ENCODE measurements around the gene CACNA1I. TPM values are rescaled to one million over a fixed set of nuclear protein-coding genes. Genes with fewer than 3 reads are reported as not detected.

CACNA1I gene
- total and polyA plus RNA-seq, 9 donors: 0.04 to 0.14 (median 0.09) TPM

DNA sequence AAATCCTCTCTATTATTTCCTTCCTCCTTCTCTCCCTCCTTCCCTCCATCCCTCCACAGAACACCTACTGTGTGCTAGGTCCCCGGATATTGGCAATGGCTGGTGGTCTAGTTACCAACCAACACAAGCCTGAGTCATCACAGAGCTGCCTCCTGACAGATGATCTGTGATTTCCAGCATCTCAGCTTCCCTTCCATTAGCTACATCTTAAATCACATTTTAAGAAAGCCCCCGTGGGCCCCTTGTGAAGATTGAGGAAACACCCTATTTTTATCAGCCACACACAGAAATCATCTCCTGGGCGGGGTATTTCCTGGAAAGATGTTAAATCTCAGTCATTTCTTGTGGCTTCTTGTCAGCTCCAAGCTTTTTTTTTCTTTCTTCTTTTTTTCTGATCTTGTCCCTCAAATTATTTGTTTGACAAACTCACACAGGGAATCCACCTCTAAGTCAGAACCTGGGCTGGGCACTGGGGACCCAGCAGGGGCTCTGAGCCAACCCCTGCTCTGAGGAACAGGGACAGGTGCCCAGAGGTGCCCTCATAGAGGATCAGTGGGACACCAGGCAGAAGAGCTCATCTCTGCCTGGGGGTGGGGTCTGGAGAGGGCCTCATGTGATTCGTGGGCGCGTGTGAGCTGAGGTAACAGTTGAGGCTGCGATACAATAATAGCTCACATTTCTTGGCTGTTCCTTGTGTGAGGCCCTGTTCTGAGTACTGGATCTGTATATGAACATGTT, 42.4 kb downstream of the CACNA1I start:
- 89% methylated on average over 1 of the region's 7 CpGs for WGBS (ENCODE audit: insufficient coverage)
- no peaks in the 10 kb centered on the region for H3K36me3 ChIP-seq (ENCODE audit: control insufficient read depth, insufficient read depth, low read length)
- H3K27me3 ChIP-seq (ENCODE audit: control insufficient read depth, insufficient read depth, low read length): peaks cover 22% of the 10 kb centered on the region
- no peak overlapping the region for H3K4me3 ChIP-seq (ENCODE audit: low read length)
- H3K4me1 ChIP-seq (ENCODE audit: control insufficient read depth, insufficient read depth, low read length): peaks cover 7% of the 10 kb centered on the region
- peak overlapping the region; percentile 38 for H3K27ac ChIP-seq (ENCODE audit: low read length)
- peak; percentile 69 for DNase-seq
- peaks cover 3% of the 10 kb centered on the region for H3K9me3 ChIP-seq (replicated peaks; ENCODE audit: control insufficient read depth, low read depth, low read length)

DNA sequence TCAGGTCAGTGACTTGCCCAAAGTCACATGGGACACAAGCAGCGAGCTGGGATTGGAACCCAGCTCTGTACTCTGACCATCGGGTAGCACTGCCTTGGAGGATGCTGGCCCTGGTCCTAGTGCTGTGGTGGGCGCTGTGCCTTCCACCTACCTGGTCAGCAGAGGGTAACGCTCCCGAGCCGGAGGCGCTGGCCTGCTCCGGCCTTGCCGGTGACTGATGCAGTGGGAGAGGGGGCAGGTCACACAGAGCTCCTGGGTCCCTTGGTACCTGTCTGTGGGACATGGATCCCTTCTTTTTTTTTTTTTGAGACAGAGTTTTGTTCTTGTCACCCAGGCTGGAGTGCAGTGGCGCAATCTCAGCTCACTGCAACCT, 43.0 kb downstream of the CACNA1I start:
- Histone ChIP-seq H3K36me3 (ENCODE audit: control insufficient read depth, insufficient read depth, low read length) (no peaks in the 10 kb centered on the region), H3K27me3 (ENCODE audit: control insufficient read depth, insufficient read depth, low read length) (peaks cover 25% of the 10 kb centered on the region), H3K27ac (ENCODE audit: low read length) (no peak overlapping the region), H3K4me1 (ENCODE audit: control insufficient read depth, insufficient read depth, low read length) (peaks cover 7% of the 10 kb centered on the region), H3K9me3 (replicated peaks; ENCODE audit: control insufficient read depth, low read depth, low read length) (peaks cover 3% of the 10 kb centered on the region), H3K4me3 (ENCODE audit: low read length) (no peak overlapping the region)
- DNase-seq: no peak
- WGBS (ENCODE audit: insufficient coverage): 63% methylated on average over 4 of the region's 10 CpGs

DNA sequence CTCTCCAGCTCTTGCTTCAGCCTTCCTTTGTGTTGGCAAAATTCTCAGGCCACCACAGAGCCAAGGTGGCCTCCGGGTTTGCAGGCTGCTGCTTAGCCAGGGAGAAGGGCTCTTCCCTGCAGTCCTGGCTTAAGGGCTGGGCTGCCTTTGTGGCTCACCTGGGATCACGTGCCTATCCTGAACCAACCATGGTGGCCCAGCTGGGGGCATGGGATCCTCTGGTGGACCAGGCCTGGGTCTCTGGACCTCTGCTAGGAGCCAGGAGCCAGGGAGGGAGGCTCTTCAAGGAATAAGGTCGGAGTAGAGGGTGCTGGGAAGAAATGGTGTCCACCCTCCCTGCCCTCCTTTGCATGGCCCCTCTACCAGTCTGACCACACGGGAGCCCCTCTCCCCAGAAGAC, 43.9 kb downstream of the CACNA1I start:
- H3K27me3 ChIP-seq (ENCODE audit: control insufficient read depth, insufficient read depth, low read length): peaks cover 22% of the 10 kb centered on the region
- DNase-seq: no peak
- H3K4me1 ChIP-seq (ENCODE audit: control insufficient read depth, insufficient read depth, low read length): peaks cover 7% of the 10 kb centered on the region
- WGBS (ENCODE audit: insufficient coverage): 46% methylated on average over 2 of the region's 4 CpGs
- H3K36me3 ChIP-seq (ENCODE audit: control insufficient read depth, insufficient read depth, low read length): no peaks in the 10 kb centered on the region
- H3K4me3 ChIP-seq (ENCODE audit: low read length): no peak overlapping the region
- H3K9me3 ChIP-seq (replicated peaks; ENCODE audit: control insufficient read depth, low read depth, low read length): peaks cover 3% of the 10 kb centered on the region
- no peak overlapping the region for H3K27ac ChIP-seq (ENCODE audit: low read length)

DNA sequence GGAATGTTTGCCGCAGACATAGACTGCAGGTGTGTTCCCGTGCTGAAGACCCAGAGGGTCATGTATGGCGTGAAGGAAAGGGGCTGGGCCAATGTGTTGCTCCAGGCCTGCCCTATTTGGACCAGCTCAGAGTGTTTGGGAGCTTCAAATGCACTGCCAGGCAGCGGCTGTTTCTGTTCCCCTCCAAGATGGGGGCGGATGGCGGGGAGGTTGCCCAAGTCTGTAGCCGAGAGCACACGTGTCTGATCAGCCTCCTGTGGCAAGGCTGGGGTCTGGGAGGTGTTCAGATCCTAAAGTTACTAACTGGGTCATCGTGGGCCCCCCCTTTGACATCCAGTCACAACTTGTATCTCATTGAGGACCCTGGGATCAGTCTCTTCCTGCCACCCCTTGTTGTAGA, 45.5 kb downstream of the CACNA1I start:
- peaks cover 3% of the 10 kb centered on the region for H3K9me3 ChIP-seq (replicated peaks; ENCODE audit: control insufficient read depth, low read depth, low read length)
- H3K36me3 ChIP-seq (ENCODE audit: control insufficient read depth, insufficient read depth, low read length): no peaks in the 10 kb centered on the region
- 63% methylated on average over 7 of the region's 9 CpGs for WGBS (ENCODE audit: insufficient coverage)
- DNase-seq: no peak
- H3K27me3 ChIP-seq (ENCODE audit: control insufficient read depth, insufficient read depth, low read length): peaks cover 16% of the 10 kb centered on the region
- H3K27ac ChIP-seq (ENCODE audit: low read length): no peak overlapping the region
- no peak overlapping the region for H3K4me3 ChIP-seq (ENCODE audit: low read length)
- H3K4me1 ChIP-seq (ENCODE audit: control insufficient read depth, insufficient read depth, low read length): peaks cover 7% of the 10 kb centered on the region

DNA sequence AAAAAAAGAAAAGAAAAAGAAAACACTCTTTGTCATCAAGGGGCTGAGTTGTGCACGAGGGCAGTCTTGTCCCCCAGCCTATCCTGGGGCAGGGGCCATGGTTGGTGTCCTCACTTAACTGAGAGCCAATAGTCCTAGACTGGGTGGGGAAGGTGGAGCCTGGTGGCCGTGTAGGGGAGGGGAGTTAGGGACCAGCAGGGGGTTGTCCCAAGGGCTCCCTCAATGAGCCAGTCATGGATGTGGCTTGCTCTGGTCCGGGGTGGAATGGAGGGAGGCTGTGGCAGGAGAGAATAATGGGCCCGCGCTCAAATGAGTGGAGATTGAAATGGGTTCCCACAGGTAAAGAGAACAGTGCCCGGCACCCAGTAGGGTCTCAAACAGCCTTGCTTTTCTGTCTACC, 46.2 kb downstream of the CACNA1I start:
- Histone ChIP-seq H3K4me1 (ENCODE audit: control insufficient read depth, insufficient read depth, low read length) (peaks cover 7% of the 10 kb centered on the region), H3K27me3 (ENCODE audit: control insufficient read depth, insufficient read depth, low read length) (peaks cover 16% of the 10 kb centered on the region), H3K4me3 (ENCODE audit: low read length) (no peak overlapping the region), H3K36me3 (ENCODE audit: control insufficient read depth, insufficient read depth, low read length) (no peaks in the 10 kb centered on the region), H3K27ac (ENCODE audit: low read length) (no peak overlapping the region), H3K9me3 (replicated peaks; ENCODE audit: control insufficient read depth, low read depth, low read length) (peaks cover 3% of the 10 kb centered on the region)
- 63% methylated on average over 6 of the region's 6 CpGs for WGBS (ENCODE audit: insufficient coverage)
- DNase-seq: no peak

DNA sequence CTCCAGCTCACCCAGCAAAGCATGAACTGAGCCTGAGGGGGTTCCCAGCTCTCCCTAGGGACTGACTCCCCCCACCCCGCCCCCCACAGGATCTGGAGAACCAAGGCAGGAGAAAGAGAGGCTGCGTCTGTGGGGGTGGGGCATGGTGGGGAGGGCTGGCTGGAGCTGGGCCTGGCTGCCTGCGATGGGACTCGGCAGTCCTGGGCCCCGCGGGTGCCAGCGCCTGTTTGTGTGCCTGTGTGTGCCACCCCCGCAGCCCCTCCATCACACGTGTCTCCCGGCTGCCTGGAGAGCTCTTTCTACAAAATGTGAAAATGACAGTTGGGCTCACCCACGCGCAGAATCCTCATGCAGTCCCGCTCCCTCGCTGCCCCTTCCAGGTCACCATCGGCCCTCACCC, 46.8 kb downstream of the CACNA1I start:
- Histone ChIP-seq H3K27me3 (ENCODE audit: control insufficient read depth, insufficient read depth, low read length) (peaks cover 16% of the 10 kb centered on the region), H3K9me3 (replicated peaks; ENCODE audit: control insufficient read depth, low read depth, low read length) (no peaks in the 10 kb centered on the region), H3K27ac (ENCODE audit: low read length) (no peak overlapping the region), H3K4me3 (ENCODE audit: low read length) (no peak overlapping the region), H3K36me3 (ENCODE audit: control insufficient read depth, insufficient read depth, low read length) (no peaks in the 10 kb centered on the region), H3K4me1 (ENCODE audit: control insufficient read depth, insufficient read depth, low read length) (peaks cover 7% of the 10 kb centered on the region)
- 10% methylated on average over 10 of the region's 15 CpGs for WGBS (ENCODE audit: insufficient coverage)
- DNase-seq: no peak

DNA sequence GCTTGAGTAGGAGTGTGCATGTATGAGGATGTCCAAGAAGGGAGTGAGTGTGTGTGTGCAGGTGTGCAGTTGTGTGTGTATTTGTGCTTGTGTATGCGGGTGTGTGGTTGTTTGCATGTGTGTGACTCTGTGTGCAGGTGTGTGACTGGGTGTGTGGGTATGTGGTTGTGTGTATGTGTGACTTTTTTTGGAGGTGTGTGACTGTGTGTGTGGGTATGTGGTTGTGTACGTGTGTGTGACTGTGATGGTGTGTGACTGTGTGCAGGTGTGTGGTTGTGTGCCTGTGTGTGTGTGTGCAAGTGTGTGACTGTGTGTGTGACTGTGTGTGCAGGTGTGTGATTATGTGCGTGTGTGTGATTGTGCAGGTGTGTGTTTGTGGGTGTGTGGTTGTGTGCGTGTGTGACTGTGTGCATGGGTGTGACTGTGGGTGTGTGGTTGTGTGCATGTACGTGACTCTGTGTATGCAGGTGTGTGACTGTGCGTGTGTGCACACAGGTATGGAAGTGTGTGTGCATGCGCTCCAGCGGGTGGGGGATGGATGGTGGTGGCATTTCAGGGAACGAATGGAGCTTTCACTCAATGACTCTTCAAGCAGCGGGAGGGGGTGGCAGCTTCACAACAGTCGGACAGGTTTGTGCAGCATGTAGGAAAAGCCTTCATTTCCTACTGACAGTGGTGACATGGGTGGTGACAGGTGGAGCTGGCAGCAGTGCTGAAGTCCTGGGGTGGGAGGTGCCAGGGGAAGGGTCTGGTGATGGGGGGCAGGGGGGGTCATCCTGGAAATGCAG, 47.6 kb downstream of the CACNA1I start:
- H3K4me1 ChIP-seq (ENCODE audit: control insufficient read depth, insufficient read depth, low read length): peaks cover 5% of the 10 kb centered on the region
- peaks cover 20% of the 10 kb centered on the region for H3K27me3 ChIP-seq (ENCODE audit: control insufficient read depth, insufficient read depth, low read length)
- H3K4me3 ChIP-seq (ENCODE audit: low read length): no peak overlapping the region
- no peak overlapping the region for H3K27ac ChIP-seq (ENCODE audit: low read length)
- H3K36me3 ChIP-seq (ENCODE audit: control insufficient read depth, insufficient read depth, low read length): no peaks in the 10 kb centered on the region
- H3K9me3 ChIP-seq (replicated peaks; ENCODE audit: control insufficient read depth, low read depth, low read length): no peaks in the 10 kb centered on the region
- 71% methylated on average over 11 of the region's 11 CpGs for WGBS (ENCODE audit: insufficient coverage)
- DNase-seq: no peak

DNA sequence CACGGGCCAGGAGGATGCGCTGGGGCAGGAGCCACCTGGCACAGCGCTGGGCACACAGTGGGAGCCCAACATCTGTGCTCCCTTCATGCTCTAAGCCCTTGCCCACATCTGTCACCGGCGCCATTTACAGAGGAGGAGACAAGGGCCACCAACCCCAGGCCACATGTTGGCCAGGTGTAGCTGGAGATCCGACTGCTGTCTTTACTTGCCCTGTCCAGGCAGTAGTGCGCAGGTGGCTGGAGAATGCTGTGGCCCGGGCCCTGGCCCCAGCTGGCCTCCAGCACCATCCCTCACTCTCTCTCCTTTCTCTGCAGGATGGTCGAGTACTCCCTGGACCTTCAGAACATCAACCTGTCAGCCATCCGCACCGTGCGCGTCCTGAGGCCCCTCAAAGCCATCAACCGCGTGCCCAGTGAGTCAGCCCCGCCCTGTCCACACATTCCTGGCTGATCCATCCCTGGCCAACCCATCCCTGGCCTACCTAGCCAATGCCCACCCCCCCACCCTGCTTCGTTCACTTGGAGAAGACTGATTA, 48.5 kb downstream of the CACNA1I start:
- 86% methylated on average over 14 of the region's 17 CpGs for WGBS (ENCODE audit: insufficient coverage)
- Histone ChIP-seq H3K4me3 (ENCODE audit: low read length) (no peak overlapping the region), H3K36me3 (ENCODE audit: control insufficient read depth, insufficient read depth, low read length) (no peaks in the 10 kb centered on the region), H3K9me3 (replicated peaks; ENCODE audit: control insufficient read depth, low read depth, low read length) (no peaks in the 10 kb centered on the region), H3K27ac (ENCODE audit: low read length) (no peak overlapping the region), H3K27me3 (ENCODE audit: control insufficient read depth, insufficient read depth, low read length) (peaks cover 28% of the 10 kb centered on the region), H3K4me1 (ENCODE audit: control insufficient read depth, insufficient read depth, low read length) (peaks cover 4% of the 10 kb centered on the region)
- no peak for DNase-seq

DNA sequence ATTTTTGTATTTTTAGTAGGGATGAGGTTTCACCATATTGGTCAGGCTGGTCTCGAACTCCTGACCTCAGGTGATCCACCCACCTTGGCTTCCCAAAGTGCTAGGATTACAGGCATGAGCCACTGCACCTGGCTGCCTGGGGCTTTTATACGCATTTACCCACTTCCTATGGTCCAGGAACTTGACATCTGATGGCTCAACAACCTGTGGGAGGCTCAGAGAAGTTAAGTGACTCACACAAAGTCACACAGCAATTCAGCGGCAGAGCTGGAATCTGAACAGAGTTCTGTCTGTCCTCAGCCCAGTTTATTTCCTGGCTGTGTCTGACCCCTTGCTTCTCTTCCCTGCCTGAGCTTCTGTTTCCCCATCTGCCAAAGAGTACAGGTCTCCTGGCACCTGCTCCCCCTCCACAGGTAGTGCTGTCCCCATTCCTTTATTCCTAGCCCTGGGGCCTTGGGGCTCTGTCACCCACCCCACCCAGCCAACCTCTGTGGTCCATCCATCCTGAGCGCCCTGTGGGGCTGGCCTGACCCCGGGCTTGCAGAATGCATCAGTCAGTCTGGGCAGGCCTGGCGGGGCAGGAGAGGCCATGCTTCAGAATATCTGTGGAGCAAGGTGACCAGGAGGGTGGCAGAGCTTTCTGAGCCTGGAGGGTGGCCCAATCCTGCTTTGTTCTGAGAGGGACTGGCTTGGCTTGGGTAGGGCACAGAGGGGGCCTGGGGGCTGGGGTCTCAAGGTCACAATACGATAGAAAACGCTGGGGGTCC, 50.6 kb downstream of the CACNA1I start:
- Histone ChIP-seq H3K27ac (ENCODE audit: low read length) (no peak overlapping the region), H3K4me3 (ENCODE audit: low read length) (no peak overlapping the region), H3K36me3 (ENCODE audit: control insufficient read depth, insufficient read depth, low read length) (no peaks in the 10 kb centered on the region), H3K27me3 (ENCODE audit: control insufficient read depth, insufficient read depth, low read length) (peaks cover 40% of the 10 kb centered on the region), H3K9me3 (replicated peaks; ENCODE audit: control insufficient read depth, low read depth, low read length) (no peaks in the 10 kb centered on the region), H3K4me1 (ENCODE audit: control insufficient read depth, insufficient read depth, low read length) (peaks cover 4% of the 10 kb centered on the region)
- no peak for DNase-seq
- WGBS (ENCODE audit: insufficient coverage): 98% methylated on average over 4 of the region's 8 CpGs

DNA sequence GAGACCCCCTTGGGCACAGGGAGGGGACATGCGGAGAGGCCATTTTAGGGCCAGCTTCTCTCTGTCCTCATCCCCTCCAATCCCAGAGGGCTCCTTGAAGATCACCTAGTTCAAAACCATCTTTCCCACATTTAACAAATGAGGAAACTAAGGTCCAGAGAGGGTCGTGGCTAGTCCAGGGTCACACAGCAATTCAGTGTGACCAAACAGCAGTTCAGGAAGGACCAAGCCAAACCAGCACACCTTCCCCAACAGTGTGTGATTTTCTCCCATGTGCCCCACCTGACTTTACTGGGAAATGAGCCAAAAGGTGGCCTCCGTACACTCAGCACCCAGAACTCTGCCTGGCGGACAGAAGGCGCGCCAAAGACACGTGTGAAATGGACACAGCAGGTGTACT, 51.3 kb downstream of the CACNA1I start:
- DNase-seq: no peak

More for the DNA sequence above, 51.3 kb downstream of the CACNA1I start:
- Histone ChIP-seq H3K36me3 (ENCODE audit: control insufficient read depth, insufficient read depth, low read length) (no peaks in the 10 kb centered on the region), H3K4me3 (ENCODE audit: low read length) (no peak overlapping the region), H3K4me1 (ENCODE audit: control insufficient read depth, insufficient read depth, low read length) (peaks cover 4% of the 10 kb centered on the region), H3K27me3 (ENCODE audit: control insufficient read depth, insufficient read depth, low read length) (peaks cover 38% of the 10 kb centered on the region), H3K27ac (ENCODE audit: low read length) (no peak overlapping the region), H3K9me3 (replicated peaks; ENCODE audit: control insufficient read depth, low read depth, low read length) (no peaks in the 10 kb centered on the region)
- WGBS (ENCODE audit: insufficient coverage): 76% methylated on average over 7 of the region's 7 CpGs
